ENCODE data around the gene IQGAP1.
A peak's percentile ranks its signal among the peaks of the same experiment; 100 is the strongest.
"Not testable (repeated sequence)": the region's sequence is repeated elsewhere in the genome, so short reads cannot be mapped to it uniquely, and the experiment has no call there.

IQGAP1 gene

GRCh38 chr15:90379263-90379662, 8.8 kb upstream of the IQGAP1 start:
- DNase-seq: no peak

DNA sequence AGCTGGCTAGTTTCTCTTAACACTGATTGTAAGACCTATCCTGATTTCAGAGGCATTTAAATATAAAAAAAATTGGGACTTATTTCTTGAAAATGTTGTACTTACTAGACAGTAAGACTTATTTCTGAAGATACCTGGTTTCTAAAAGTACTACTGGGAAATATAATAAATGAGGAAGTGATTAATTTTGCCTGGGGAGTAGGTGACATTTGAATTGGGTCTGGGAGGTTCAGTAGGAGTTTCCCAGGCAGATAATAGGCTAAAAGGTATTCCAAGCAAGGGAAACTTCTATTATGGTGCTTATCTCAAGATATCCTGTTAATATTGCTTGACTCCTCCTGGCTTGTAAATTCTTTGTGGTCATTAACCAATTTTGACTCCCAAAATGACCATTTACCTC, 6.5 kb upstream of the IQGAP1 start:
- DNase-seq: no peak

- no peak for DNase-seq
These were observed 5.7 kb upstream of the IQGAP1 start for GRCh38 chr15:90382320-90382719.

DNA sequence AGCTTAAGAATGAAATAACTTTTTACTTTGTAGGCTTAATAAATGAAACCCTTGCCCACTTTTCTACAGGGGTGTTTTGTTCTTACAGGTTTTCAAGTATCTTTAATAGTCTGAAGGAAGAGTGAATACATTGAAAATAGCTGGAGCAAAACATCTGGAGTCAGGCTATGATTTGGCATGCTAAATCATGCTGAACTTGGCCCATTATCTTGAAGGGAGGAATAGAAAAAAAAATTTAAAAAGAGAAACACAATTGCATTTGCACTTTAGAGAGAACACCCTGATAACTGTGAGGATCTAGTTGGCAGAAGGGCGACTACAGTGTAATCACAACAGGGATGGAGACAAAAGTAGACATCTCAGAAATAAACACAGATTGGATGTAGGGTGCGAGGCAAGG, 1.8 kb upstream of the IQGAP1 start:
- DNase-seq: no peak

DNA sequence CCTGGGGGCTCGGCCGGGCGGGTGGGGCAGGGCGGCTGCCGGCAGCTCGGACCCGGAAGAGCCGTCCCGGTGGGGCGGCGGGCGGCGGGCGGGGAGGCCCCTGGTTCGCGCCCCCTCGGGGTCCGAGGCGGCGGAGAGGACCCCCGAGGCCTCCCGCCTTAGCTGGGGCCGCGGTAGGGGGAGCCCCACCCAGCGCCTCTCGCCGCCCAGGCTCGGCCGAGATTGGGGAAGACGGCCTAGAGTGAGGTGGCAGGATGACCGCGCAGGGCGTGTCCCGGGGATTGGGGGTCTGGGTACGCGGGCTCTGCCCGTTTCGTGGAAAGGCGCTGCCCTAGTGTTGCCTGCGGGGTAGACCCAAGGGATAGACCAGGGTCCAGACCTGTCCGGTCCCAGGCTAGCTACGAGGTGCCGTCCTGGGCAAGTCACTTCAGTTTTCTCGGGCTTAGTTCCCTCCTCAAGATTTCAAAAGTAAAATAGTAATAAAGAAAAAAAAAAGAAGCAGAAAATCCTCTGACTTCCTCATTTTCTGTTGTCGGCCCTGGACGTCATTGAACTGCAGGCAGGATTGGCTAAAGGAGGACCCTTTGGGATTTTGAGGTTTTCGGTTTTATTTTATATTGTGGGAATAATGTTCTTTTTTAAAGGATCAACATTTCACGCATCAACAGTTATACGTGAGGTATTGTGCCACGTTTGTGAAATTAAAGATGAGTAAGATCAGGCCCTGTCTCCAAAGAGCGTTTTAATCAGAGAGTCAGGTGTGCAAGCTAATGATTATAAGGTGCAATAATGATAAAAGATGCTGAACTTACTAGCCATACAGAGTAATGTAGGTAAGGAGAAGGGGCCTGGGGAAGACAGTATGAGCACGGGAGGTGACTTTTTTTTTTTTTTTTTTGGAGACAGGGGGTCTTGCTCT, 679 bp downstream of the IQGAP1 start:
- DNase-seq: no peak

- DNase-seq: no peak
These were observed 1.5 kb downstream of the IQGAP1 start for GRCh38 chr15:90389513-90389912.

DNA sequence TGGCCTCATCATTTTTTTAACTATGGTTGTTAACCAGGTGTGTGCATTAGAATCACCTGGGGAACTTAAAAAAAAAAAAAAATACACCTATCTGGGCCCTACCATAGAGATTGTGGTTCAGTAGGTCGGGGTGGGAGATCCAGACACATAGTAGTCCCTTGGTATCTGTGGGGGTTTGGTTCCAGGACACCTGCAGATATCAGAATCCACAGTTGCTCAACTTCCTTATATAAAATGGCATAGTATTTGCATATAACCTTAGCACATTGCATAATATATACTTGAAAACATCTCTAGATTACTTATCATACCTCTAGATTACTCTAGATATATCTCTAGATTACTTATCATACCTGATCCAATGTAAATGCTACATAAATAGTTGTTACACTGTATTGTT, 5.0 kb downstream of the IQGAP1 start:
- DNase-seq: no peak

- no peak for DNase-seq
These were observed 6.0 kb downstream of the IQGAP1 start for GRCh38 chr15:90394074-90394473.

DNA sequence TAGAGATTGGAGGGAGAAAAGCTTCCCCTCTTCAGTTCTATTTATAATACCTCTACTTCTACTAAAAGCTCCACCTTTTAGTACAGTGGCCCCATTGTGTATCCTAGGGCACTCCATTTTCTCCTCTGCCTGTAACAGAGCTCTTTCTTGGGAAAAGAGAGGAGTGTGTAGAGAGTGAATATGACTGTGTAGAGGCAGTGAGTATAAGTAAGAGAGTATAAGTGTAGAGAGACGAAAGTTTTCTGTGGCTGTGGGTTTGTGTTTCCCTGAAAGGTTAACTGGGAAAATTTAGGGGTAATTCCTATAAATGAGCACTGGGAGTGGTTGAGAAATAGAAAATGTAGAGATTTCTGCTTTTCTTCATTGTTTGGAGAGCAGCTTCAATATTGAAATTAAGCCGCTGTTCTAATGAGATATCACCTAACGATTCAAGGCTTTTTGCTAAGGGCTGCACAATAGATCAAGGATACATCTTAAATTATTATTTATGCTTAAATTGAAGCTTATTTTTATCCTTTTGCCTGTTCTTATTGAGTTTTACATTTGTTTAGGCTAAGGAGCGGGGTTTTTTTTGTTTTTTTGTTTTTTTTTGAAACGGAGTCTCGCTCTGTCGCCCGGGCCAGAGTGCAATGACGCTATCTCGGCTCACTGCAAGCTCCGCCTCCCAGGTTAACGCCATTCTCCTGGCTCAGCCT, 6.9 kb downstream of the IQGAP1 start:
- DNase-seq: no peak

- DNase-seq: no peak
These were observed 8.3 kb downstream of the IQGAP1 start for GRCh38 chr15:90396321-90396720.

- no peak for DNase-seq
These were observed 12.1 kb downstream of the IQGAP1 start for GRCh38 chr15:90400005-90400758.

- no peak for DNase-seq
These were observed 12.8 kb downstream of the IQGAP1 start for GRCh38 chr15:90400759-90401314.

DNA sequence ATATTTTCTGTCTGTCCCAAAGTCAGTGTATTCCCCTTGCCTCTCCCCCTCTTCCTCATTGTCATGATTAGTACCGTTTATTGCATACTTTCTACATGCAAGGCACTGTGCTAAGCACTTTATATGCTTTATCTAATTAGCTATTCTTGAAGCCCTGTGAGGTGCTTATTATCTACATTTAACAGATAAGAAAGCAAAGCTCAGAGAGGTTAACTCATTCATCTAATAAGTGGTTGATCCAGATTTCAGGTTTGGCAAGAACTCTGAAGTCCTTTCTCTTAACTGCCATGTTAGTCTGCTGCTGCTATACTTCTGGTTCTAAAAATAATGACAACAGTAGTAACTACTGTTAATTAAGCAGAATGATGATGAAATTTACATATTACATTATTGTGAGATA, 13.5 kb downstream of the IQGAP1 start:
- DNase-seq: no peak

- DNase-seq: peak; percentile 52
These were observed 14.2 kb downstream of the IQGAP1 start for GRCh38 chr15:90402223-90402622.

DNA sequence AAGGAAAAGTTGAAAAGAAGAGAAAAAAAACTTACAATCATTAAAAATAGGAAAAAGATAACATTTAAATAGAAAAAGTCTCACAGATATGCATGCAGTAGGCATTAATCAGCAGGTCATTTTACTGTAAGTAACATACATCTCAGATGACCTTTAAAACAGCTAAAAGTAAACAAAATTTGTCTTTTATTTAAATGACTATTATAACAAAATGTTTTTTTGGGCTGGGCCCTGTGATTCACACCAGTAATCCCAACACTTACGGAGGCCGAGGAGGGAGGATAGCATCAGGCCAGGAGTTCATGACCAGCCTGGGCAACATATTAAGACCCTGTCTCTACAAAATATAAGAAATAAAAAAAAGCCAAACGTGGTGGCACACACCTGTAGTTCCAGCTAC, 14.7 kb downstream of the IQGAP1 start:
- DNase-seq: no peak

- no peak for DNase-seq
These were observed 17.1 kb downstream of the IQGAP1 start for GRCh38 chr15:90405055-90405607.

DNA sequence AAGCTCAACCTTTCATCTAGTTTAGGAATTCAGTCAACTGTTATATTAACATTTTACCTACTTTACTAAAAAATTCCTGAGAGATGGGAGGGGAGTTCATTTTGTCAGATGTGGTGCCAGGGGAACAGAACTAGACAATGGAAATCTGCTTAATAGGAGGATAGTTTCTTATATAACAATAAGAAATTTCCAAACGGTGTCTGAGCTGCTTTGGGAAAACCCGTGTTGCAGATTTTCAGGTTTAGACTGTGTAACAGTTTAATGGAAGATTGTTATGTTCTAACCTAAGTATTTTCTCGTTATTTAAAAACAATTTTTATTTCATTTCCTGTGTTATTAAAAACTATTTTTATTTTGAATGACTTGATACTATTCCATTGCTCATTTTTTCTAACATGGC, 19.3 kb downstream of the IQGAP1 start:
- no peak for DNase-seq

- DNase-seq: no peak
These were observed 19.9 kb downstream of the IQGAP1 start for GRCh38 chr15:90407871-90408317.

DNA sequence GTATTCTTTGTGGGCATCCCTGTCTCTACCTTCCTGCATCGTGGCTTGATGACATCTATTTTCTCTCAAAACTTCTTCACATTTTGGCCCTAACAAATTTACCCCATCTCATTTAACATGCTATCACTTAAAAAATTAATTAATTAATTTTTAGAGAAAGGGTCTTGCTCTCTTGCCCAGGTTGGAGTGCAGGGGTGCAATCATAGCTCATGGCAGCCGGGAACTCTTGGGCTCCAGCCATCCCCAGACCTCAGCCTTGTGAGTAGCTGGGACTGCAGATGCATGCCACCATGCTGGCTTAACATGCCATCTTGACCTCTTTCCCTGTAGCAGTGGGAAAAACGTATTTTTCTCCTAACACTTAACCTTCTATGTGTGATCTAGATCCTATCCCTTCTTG, 20.6 kb downstream of the IQGAP1 start:
- no peak for DNase-seq

GRCh38 chr15:90409587-90409986, 21.5 kb downstream of the IQGAP1 start:
- not testable (repeated sequence) for DNase-seq

DNA sequence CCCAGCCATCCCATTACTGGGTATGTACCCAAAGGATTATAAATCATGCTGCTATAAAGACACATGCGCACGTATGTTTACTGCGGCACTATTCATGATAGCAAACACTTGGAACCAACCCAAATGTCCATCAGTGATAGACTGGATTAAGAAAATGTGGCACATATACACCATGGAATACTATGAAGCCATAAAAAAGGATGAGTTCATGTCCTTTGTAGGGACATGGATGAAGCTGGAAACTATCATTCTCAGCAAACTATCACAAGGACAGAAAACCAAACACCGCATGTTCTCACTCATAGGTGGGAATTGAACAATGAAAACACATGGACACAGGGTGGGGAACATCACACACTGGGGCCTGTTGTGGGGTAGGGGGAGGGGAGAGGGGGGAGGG, 22.3 kb downstream of the IQGAP1 start:
- DNase-seq: not testable (repeated sequence)

- DNase-seq: no peak
These were observed 23.1 kb downstream of the IQGAP1 start for GRCh38 chr15:90411176-90411575.
